ENCODE results near the gene FAF1.
A peak's percentile ranks its signal among the peaks of the same experiment; 100 is the strongest.

Gene FAF1

GRCh38 chr1:50516056-50516455 lies 444.0 kb downstream of the FAF1 start:
- H3K27ac Mint-ChIP-seq (ENCODE audit: low read depth): no peak overlapping the region
- H3K9me3 Mint-ChIP-seq: no peaks in the 10 kb centered on the region
- no peak overlapping the region for H3K4me3 Mint-ChIP-seq
- ATAC-seq (replicated peaks; ENCODE audit: extremely low read depth, poor library complexity, severe bottlenecking) (no peak), DNase-seq (ENCODE audit: low spot score in 2 of 2) (no peak)
- H3K27me3 Mint-ChIP-seq: no peaks in the 10 kb centered on the region
- H3K4me1 Mint-ChIP-seq: no peaks in the 10 kb centered on the region
- H3K36me3 Mint-ChIP-seq (ENCODE audit: insufficient read depth): peaks cover 10% of the 10 kb centered on the region

DNA sequence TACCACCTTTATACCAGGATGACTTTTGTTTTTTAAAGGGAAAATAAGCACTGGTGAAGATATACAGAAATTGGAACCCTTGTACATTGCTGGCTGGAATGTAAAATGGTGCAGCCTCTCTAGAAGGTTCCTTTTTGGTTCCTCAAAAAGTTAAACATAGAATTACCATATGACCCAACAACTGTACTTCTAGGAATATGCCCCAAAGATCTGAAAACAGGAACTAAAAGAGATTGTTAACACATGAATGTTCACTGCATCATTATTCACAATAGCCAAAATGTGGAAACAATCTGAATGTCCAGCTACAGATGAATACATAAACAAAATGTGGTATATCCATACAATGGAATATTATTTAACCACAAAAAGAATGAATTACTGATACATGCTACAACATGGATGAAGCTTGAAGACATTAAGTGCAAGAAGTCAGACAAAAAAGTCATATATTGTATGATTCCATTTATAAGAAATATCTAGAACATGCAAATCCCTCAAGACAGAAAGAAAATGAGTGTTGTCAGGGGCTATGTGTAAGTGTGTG lies 452.0 kb downstream of the FAF1 start:
- Mint-ChIP-seq H3K36me3 (ENCODE audit: insufficient read depth) (peaks cover 11% of the 10 kb centered on the region), H3K4me1 (no peaks in the 10 kb centered on the region), H3K9me3 (peaks cover 8% of the 10 kb centered on the region), H3K27ac (ENCODE audit: low read depth) (no peak overlapping the region), H3K4me3 (no peak overlapping the region), H3K27me3 (no peaks in the 10 kb centered on the region)
- ATAC-seq (replicated peaks; ENCODE audit: extremely low read depth, poor library complexity, severe bottlenecking) (no peak), DNase-seq (ENCODE audit: low spot score in 2 of 2) (no peak)

- Mint-ChIP-seq H3K36me3 (ENCODE audit: insufficient read depth) (peaks cover 7% of the 10 kb centered on the region), H3K4me3 (no peak overlapping the region)
- ATAC-seq (replicated peaks; ENCODE audit: extremely low read depth, poor library complexity, severe bottlenecking): no peak
These were observed 454.6 kb downstream of the FAF1 start for GRCh38 chr1:50505427-50505826.

GRCh38 chr1:50503515-50503914 lies 456.6 kb downstream of the FAF1 start:
- H3K36me3 Mint-ChIP-seq (ENCODE audit: insufficient read depth): peaks cover 9% of the 10 kb centered on the region

More at GRCh38 chr1:50505427-50505826, 454.6 kb downstream of the FAF1 start:
- Mint-ChIP-seq H3K27me3 (no peaks in the 10 kb centered on the region), H3K27ac (ENCODE audit: low read depth) (no peak overlapping the region), H3K9me3 (peaks cover 8% of the 10 kb centered on the region), H3K4me1 (no peaks in the 10 kb centered on the region)
- no peak for DNase-seq (ENCODE audit: low spot score in 2 of 2)

GRCh38 chr1:50502147-50502546 lies 457.9 kb downstream of the FAF1 start:
- H3K36me3 Mint-ChIP-seq (ENCODE audit: insufficient read depth): peaks cover 7% of the 10 kb centered on the region
- no peak overlapping the region for H3K27ac Mint-ChIP-seq (ENCODE audit: low read depth)
- H3K9me3 Mint-ChIP-seq: peaks cover 8% of the 10 kb centered on the region
- DNase-seq (ENCODE audit: low spot score in 2 of 2) (no peak), ATAC-seq (replicated peaks; ENCODE audit: extremely low read depth, poor library complexity, severe bottlenecking) (no peak)
- no peak overlapping the region for H3K4me3 Mint-ChIP-seq
- no peaks in the 10 kb centered on the region for H3K4me1 Mint-ChIP-seq
- no peaks in the 10 kb centered on the region for H3K27me3 Mint-ChIP-seq

More at GRCh38 chr1:50503515-50503914, 456.6 kb downstream of the FAF1 start:
- DNase-seq (ENCODE audit: low spot score in 2 of 2) (no peak), ATAC-seq (replicated peaks; ENCODE audit: extremely low read depth, poor library complexity, severe bottlenecking) (no peak)
- H3K27me3 Mint-ChIP-seq: no peaks in the 10 kb centered on the region
- H3K27ac Mint-ChIP-seq (ENCODE audit: low read depth): no peak overlapping the region
- H3K4me1 Mint-ChIP-seq: no peaks in the 10 kb centered on the region
- H3K9me3 Mint-ChIP-seq: peaks cover 8% of the 10 kb centered on the region
- no peak overlapping the region for H3K4me3 Mint-ChIP-seq

DNA sequence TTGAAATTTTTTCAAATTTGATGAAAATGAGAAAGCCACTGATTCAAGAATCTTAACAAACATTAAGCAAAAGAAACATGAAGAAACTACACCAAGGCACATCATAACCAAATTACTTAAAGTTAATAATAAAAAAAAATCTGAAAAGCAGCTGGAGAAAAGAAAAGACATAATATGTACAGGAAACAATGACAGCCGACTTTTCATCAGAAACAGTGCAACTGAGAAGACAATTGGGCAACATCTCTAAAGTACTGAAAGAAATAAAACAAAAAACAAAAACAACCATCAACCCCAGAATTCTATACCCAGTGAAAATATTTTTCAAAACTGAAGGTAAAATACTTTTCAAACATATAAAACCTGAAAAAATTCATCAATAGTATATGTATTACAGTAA lies 463.1 kb downstream of the FAF1 start:
- DNase-seq (ENCODE audit: low spot score in 2 of 2) (no peak), ATAC-seq (replicated peaks; ENCODE audit: extremely low read depth, poor library complexity, severe bottlenecking) (no peak)
- H3K27me3 Mint-ChIP-seq: no peaks in the 10 kb centered on the region
- no peaks in the 10 kb centered on the region for H3K9me3 Mint-ChIP-seq
- H3K4me3 Mint-ChIP-seq: no peak overlapping the region
- H3K27ac Mint-ChIP-seq (ENCODE audit: low read depth): no peak overlapping the region
- H3K4me1 Mint-ChIP-seq: no peaks in the 10 kb centered on the region
- peaks cover 2% of the 10 kb centered on the region for H3K36me3 Mint-ChIP-seq (ENCODE audit: insufficient read depth)

- Mint-ChIP-seq H3K4me1 (no peaks in the 10 kb centered on the region), H3K9me3 (no peaks in the 10 kb centered on the region), H3K27me3 (no peaks in the 10 kb centered on the region), H3K36me3 (ENCODE audit: insufficient read depth) (peaks cover 11% of the 10 kb centered on the region), H3K4me3 (no peak overlapping the region), H3K27ac (ENCODE audit: low read depth) (no peak overlapping the region)
- no peak for ATAC-seq (replicated peaks; ENCODE audit: extremely low read depth, poor library complexity, severe bottlenecking)
- no peak for DNase-seq (ENCODE audit: low spot score in 2 of 2)
These were observed 466.4 kb downstream of the FAF1 start for GRCh38 chr1:50493710-50494109.

GRCh38 chr1:50492142-50492541 lies 467.9 kb downstream of the FAF1 start:
- Mint-ChIP-seq H3K4me1 (no peaks in the 10 kb centered on the region), H3K4me3 (no peak overlapping the region), H3K36me3 (ENCODE audit: insufficient read depth) (peaks cover 9% of the 10 kb centered on the region), H3K27me3 (no peaks in the 10 kb centered on the region), H3K9me3 (no peaks in the 10 kb centered on the region), H3K27ac (ENCODE audit: low read depth) (no peak overlapping the region)
- DNase-seq (ENCODE audit: low spot score in 2 of 2) (no peak), ATAC-seq (replicated peaks; ENCODE audit: extremely low read depth, poor library complexity, severe bottlenecking) (no peak)

- ATAC-seq (replicated peaks; ENCODE audit: extremely low read depth, poor library complexity, severe bottlenecking): no peak
- Mint-ChIP-seq H3K4me1 (peaks cover 4% of the 10 kb centered on the region), H3K27me3 (no peaks in the 10 kb centered on the region), H3K9me3 (no peaks in the 10 kb centered on the region), H3K36me3 (ENCODE audit: insufficient read depth) (peaks cover 13% of the 10 kb centered on the region), H3K4me3 (no peak overlapping the region), H3K27ac (ENCODE audit: low read depth) (peak overlapping the region; percentile 64)
- DNase-seq (ENCODE audit: low spot score in 2 of 2): no peak
These were observed 468.9 kb downstream of the FAF1 start for GRCh38 chr1:50491142-50491541.

- no peak for ATAC-seq (replicated peaks; ENCODE audit: extremely low read depth, poor library complexity, severe bottlenecking)
- Mint-ChIP-seq H3K4me3 (no peak overlapping the region), H3K36me3 (ENCODE audit: insufficient read depth) (peaks cover 13% of the 10 kb centered on the region), H3K4me1 (peaks cover 6% of the 10 kb centered on the region), H3K27ac (ENCODE audit: low read depth) (peak overlapping the region; percentile 64), H3K27me3 (no peaks in the 10 kb centered on the region), H3K9me3 (no peaks in the 10 kb centered on the region)
- no peak for DNase-seq (ENCODE audit: low spot score in 2 of 2)
These were observed 469.4 kb downstream of the FAF1 start for GRCh38 chr1:50490640-50491039.

DNA sequence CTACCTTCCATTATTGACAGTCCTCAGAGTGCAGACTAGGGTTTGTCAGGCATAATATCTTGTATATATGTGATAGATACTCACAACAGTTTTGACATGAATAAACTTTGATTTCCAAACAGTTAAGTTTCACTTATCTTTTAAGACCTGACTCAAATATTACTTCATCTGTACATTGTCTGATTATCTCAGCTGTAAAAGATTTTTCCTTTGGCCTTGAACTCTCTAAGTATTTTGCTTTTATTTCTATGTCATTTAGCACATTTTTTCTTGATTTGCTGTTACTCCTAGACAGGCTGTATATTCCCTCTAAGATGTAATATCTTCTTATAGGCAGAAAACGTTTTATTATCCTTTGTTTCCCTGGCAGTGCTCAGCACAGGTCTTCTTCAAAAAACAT lies 471.2 kb downstream of the FAF1 start:
- H3K36me3 Mint-ChIP-seq (ENCODE audit: insufficient read depth): peaks cover 14% of the 10 kb centered on the region
- no peak overlapping the region for H3K4me3 Mint-ChIP-seq
- no peak overlapping the region for H3K27ac Mint-ChIP-seq (ENCODE audit: low read depth)
- DNase-seq (ENCODE audit: low spot score in 2 of 2): no peak
- no peak for ATAC-seq (replicated peaks; ENCODE audit: extremely low read depth, poor library complexity, severe bottlenecking)
- H3K9me3 Mint-ChIP-seq: no peaks in the 10 kb centered on the region
- H3K27me3 Mint-ChIP-seq: no peaks in the 10 kb centered on the region
- peaks cover 6% of the 10 kb centered on the region for H3K4me1 Mint-ChIP-seq

GRCh38 chr1:50488356-50488755 lies 471.7 kb downstream of the FAF1 start:
- no peaks in the 10 kb centered on the region for H3K9me3 Mint-ChIP-seq
- H3K27me3 Mint-ChIP-seq: no peaks in the 10 kb centered on the region
- H3K4me1 Mint-ChIP-seq: peaks cover 6% of the 10 kb centered on the region
- H3K4me3 Mint-ChIP-seq: no peak overlapping the region
- ATAC-seq (replicated peaks; ENCODE audit: extremely low read depth, poor library complexity, severe bottlenecking) (no peak), DNase-seq (ENCODE audit: low spot score in 2 of 2) (no peak)
- peaks cover 14% of the 10 kb centered on the region for H3K36me3 Mint-ChIP-seq (ENCODE audit: insufficient read depth)
- H3K27ac Mint-ChIP-seq (ENCODE audit: low read depth): no peak overlapping the region

DNA sequence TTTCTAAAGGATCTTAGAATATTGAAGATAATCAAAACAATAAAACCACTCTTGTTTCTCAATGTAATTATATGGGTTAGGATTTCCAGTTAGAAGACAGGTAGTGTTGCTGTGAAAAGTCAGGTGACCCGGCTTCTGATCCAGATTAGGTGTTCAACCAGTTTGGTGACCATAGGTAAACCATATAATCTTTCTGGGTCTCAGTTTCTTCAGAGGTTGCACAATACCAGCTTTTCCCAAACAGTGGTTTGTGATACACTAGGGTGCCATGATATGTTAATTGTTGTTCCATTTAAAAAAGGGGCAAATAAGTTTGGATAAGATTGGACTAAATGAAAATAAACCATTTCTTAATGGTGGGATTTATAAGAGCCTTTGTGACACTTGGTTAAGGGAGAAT lies 472.3 kb downstream of the FAF1 start:
- Mint-ChIP-seq H3K4me1 (peaks cover 6% of the 10 kb centered on the region), H3K36me3 (ENCODE audit: insufficient read depth) (peaks cover 14% of the 10 kb centered on the region), H3K27ac (ENCODE audit: low read depth) (no peak overlapping the region), H3K4me3 (no peak overlapping the region), H3K27me3 (no peaks in the 10 kb centered on the region), H3K9me3 (no peaks in the 10 kb centered on the region)
- DNase-seq (ENCODE audit: low spot score in 2 of 2) (no peak), ATAC-seq (replicated peaks; ENCODE audit: extremely low read depth, poor library complexity, severe bottlenecking) (no peak)
